HepG2 (cell line): Measurements from ENCODE around the gene CD101. TPM values are rescaled to one million over a fixed set of nuclear protein-coding genes. Genes with fewer than 3 reads are reported as not detected.

Experiments used
- BHLHE40 ChIP-seq: IDR thresholded peaks from 2 replicates; pipeline ENCODE4 v1.6.1; 2011; ENCODE audit warnings: low read length, improper control_type of control experiment
- BORCS8-MEF2B ChIP-seq: sonication (generic); formaldehyde crosslinking; IDR thresholded peaks from 2 replicates; pipeline ENCODE4 v1.8.0; 2022; ENCODE audit warnings: mild to moderate bottlenecking, missing genetic modification reagents
- CC2D1A ChIP-seq: sonication (generic); formaldehyde crosslinking; IDR thresholded peaks from 2 replicates; pipeline ENCODE4 v1.8.1; 2023; ENCODE audit warnings: mild to moderate bottlenecking, missing genetic modification reagents
- GATAD2A ChIP-seq: IDR thresholded peaks from 2 replicates; pipeline ENCODE4 v1.6.1; 2016
- KMT2B ChIP-seq: IDR thresholded peaks from 2 replicates; pipeline ENCODE4 v1.6.1; 2016; ENCODE audit warnings: missing genetic modification reagents, missing compliant biosample characterization
- NFE2L2 ChIP-seq: fragments of 150-350 bp; IDR thresholded peaks from 2 replicates; pipeline ENCODE4 v1.6.1; 2014; ENCODE audit warnings: low read length
- NONO ChIP-seq, 2 experiments: fragments of 450-650 bp in 1 of 2; sonication (generic) in 1 of 2; formaldehyde crosslinking in 1 of 2; IDR thresholded peaks in 1 of 2; conservative IDR thresholded peaks in 1 of 2; 2 replicates each; pipeline versions ENCODE4 v1.6.1 to v1.8.0; 2017 to 2022; ENCODE audit warnings: mild to moderate bottlenecking in 1 of 2, missing genetic modification reagents in 1 of 2, moderate library complexity in 1 of 2
- PRPF4 ChIP-seq: fragments of 200-400 bp; formaldehyde crosslinking; IDR thresholded peaks from 2 replicates; pipeline ENCODE4 v1.6.1; 2016; ENCODE audit warnings: low read length, low read depth; ENCODE audit not compliant: poor library complexity, severe bottlenecking
- REPIN1 ChIP-seq: sonication (generic); formaldehyde crosslinking; IDR thresholded peaks from 2 replicates; pipeline ENCODE4 v1.8.0; 2022; ENCODE audit warnings: missing genetic modification reagents, low read depth, mild to moderate bottlenecking, borderline replicate concordance
- SIN3B ChIP-seq: fragments of 150-350 bp; IDR thresholded peaks from 2 replicates; pipeline ENCODE4 v1.6.1; 2014; ENCODE audit warnings: low read length
- SP4 ChIP-seq: sonication (generic); formaldehyde crosslinking; IDR thresholded peaks from 2 replicates; pipeline ENCODE4 v1.8.1; 2023; ENCODE audit warnings: mild to moderate bottlenecking, missing genetic modification reagents
- SSRP1 ChIP-seq: IDR thresholded peaks from 2 replicates; pipeline ENCODE4 v1.6.1; 2016; ENCODE audit warnings: control low read depth
- TBL1XR1 ChIP-seq: fragments of 150-350 bp; IDR thresholded peaks from 2 replicates; pipeline ENCODE4 v1.6.1; 2014; ENCODE audit warnings: borderline replicate concordance, low read length; ENCODE audit not compliant: partially characterized antibody
- ZNF224 ChIP-seq: sonication (generic); formaldehyde crosslinking; IDR thresholded peaks from 2 replicates; pipeline ENCODE4 v1.5.0; 2020; ENCODE audit warnings: mild to moderate bottlenecking, missing genetic modification reagents
- ZNF253 ChIP-seq: sonication (generic); formaldehyde crosslinking; IDR thresholded peaks from 2 replicates; pipeline ENCODE4 v1.8.0; 2022; ENCODE audit warnings: mild to moderate bottlenecking, missing genetic modification reagents, borderline replicate concordance
- ZNF772 ChIP-seq: sonication (generic); formaldehyde crosslinking; IDR thresholded peaks from 2 replicates; pipeline ENCODE4 v1.5.0; 2020; ENCODE audit warnings: mild to moderate bottlenecking, missing genetic modification reagents
- polyA plus RNA-seq, 8 experiments: library from polyadenylated mRNA; depleted of rRNA in 3 of 8; stranded (reverse) in 7 of 8; unstranded in 1 of 8; fragments of >200 nt; fragmentation: Illumina TruSeq in 4 of 8; extraction: Trizol in 4 of 8; gene quantifications; 2 replicates each; pipeline versions ENCODE4 v1.2.1 to v1.2.3, GENCODE V29; 2011 to 2016; ENCODE audit warnings: low read depth in 4 of 8, missing spikeins in 1 of 8, mixed read lengths in 1 of 8; ENCODE audit not compliant: insufficient read depth in 1 of 8
- total RNA-seq, 5 experiments: library from RNA; depleted of rRNA; stranded (reverse); fragments of >200 nt; fragmentation: Illumina TruSeq; extraction: Trizol; gene quantifications; 2 replicates each; pipeline ENCODE4 v1.2.3, GENCODE V29; 2016; ENCODE audit warnings: low read depth in 1 of 5
- TF ChIP-seq, protein P1 (sequence below): sonication (generic); formaldehyde crosslinking; IDR thresholded peaks from 2 replicates; pipeline ENCODE4 v1.5.0; 2020; ENCODE audit warnings: mild to moderate bottlenecking, missing genetic modification reagents
- TF ChIP-seq, protein P2 (sequence below): sonication (generic); formaldehyde crosslinking; IDR thresholded peaks from 2 replicates; pipeline ENCODE4 v1.5.0; 2020; ENCODE audit warnings: mild to moderate bottlenecking, missing genetic modification reagents, borderline replicate concordance
- TF ChIP-seq, protein P3 (sequence below), 2 experiments: sonication (generic) in 1 of 2; formaldehyde crosslinking in 1 of 2; IDR thresholded peaks; 2 replicates each; pipeline versions ENCODE4 v1.4.0 to v1.6.1; 2018 to 2020; ENCODE audit warnings: missing genetic modification reagents in 2 of 2, borderline replicate concordance in 1 of 2, low read depth in 1 of 2, mild to moderate bottlenecking in 1 of 2, missing biosample characterization in 1 of 2
- TF ChIP-seq, protein P4 (sequence below): sonication (generic); formaldehyde crosslinking; IDR thresholded peaks from 2 replicates; pipeline ENCODE4 v1.8.0; 2022; ENCODE audit warnings: low read depth, missing genetic modification reagents

Gene CD101
- total and polyA plus RNA-seq, 2 of the 13 experiments (the other 11 are each of a cell fraction or from before 2014, with no cell fraction given) = 0.05 to 0.09 TPM

DNA sequence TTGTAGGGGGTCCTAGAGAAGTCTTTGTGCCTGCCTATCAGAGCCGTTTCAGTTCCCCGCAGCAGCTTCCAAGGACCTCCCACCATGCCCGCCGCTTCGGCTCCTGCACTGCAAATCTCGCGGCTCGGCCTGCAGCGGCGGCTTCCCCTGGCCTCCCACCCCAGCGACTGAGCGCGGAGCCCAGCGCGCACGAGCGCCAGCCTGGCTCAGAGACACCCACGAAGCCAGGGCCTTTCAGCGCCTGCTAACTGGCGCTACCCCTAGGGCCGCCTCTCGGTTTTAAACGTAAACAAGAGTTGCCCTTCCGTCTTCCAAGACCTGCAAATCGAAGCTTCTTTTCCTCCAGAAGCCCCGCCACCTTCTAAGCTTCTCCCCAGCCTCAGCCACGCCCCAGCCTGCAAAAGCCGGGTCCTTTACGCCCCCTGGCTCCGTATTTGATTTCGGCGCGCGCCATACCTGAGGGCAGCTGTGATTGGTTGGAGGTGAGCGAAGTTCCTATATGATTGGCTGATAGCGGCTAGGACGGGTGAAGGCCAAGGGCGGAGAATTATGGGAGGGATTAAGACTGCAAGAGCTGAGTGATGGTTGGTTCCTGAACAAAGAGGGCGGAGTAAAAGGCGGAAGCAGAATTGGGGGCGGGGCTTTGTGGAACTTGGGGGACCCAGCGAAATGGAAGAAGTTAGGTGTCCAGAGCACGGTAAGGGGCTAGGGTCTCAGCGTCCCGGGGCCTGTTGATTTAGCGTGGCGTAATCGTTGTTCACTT lies 58.3 kb downstream of the CD101 start, which contains the start of gene TTF2 (continued):
- peak; percentile 98 for TF ChIP-seq SP4 (CRISPR knock-in tag)
- no peak for TF ChIP-seq ZNF772 (CRISPR knock-in tag)
- TF ChIP-seq, protein P1, sequence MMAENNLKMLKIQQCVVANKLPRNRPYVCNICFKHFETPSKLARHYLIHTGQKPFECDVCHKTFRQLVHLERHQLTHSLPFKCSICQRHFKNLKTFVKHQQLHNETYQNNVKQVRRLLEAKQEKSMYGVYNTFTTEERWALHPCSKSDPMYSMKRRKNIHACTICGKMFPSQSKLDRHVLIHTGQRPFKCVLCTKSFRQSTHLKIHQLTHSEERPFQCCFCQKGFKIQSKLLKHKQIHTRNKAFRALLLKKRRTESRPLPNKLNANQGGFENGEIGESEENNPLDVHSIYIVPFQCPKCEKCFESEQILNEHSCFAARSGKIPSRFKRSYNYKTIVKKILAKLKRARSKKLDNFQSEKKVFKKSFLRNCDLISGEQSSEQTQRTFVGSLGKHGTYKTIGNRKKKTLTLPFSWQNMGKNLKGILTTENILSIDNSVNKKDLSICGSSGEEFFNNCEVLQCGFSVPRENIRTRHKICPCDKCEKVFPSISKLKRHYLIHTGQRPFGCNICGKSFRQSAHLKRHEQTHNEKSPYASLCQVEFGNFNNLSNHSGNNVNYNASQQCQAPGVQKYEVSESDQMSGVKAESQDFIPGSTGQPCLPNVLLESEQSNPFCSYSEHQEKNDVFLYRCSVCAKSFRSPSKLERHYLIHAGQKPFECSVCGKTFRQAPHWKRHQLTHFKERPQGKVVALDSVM (CRISPR knock-in tag) = no peak
- TF ChIP-seq PRPF4 = no peak
- TF ChIP-seq TBL1XR1 = no peak
- 0 out of 2 replicates have a peak, but pooled peaks have one; percentile 67 for TF ChIP-seq CC2D1A (CRISPR knock-in tag)
- no peak for TF ChIP-seq NONO (IDR thresholded peaks at IDR 0.05)
- TF ChIP-seq NONO (CRISPR knock-in tag; conservative IDR thresholded peaks at IDR 0.05) = no peak; the same call in 1 of the 2 replicates
- no peak for TF ChIP-seq BHLHE40
- TF ChIP-seq, protein P2, sequence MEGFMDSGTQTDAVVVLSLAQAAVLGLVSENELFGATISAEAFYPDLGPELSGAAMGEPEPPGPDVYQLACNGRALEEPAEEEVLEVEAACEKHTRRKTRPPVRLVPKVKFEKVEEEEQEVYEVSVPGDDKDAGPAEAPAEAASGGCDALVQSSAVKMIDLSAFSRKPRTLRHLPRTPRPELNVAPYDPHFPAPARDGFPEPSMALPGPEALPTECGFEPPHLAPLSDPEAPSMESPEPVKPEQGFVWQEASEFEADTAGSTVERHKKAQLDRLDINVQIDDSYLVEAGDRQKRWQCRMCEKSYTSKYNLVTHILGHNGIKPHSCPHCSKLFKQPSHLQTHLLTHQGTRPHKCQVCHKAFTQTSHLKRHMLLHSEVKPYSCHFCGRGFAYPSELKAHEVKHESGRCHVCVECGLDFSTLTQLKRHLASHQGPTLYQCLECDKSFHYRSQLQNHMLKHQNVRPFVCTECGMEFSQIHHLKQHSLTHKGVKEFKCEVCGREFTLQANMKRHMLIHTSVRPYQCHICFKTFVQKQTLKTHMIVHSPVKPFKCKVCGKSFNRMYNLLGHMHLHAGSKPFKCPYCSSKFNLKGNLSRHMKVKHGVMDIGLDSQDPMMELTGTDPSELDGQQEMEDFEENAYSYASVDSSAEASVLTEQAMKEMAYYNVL (CRISPR knock-in tag) = 0 out of 2 replicates have a peak, but pooled peaks have one; percentile 39
- peak; percentile 64; the same call in 1 of the 2 replicates for TF ChIP-seq ZNF253 (CRISPR knock-in tag)
- TF ChIP-seq BORCS8-MEF2B (CRISPR knock-in tag) = no peak
- TF ChIP-seq KMT2B (CRISPR knock-in tag) = peak; percentile 42; the same call in 1 of the 2 replicates
- TF ChIP-seq SIN3B = peak; percentile 94
- no peak for TF ChIP-seq SSRP1 (CRISPR knock-in tag)
- TF ChIP-seq ZNF224 (CRISPR knock-in tag) = no peak; the same call in 1 of the 2 replicates
- TF ChIP-seq, protein P3, sequence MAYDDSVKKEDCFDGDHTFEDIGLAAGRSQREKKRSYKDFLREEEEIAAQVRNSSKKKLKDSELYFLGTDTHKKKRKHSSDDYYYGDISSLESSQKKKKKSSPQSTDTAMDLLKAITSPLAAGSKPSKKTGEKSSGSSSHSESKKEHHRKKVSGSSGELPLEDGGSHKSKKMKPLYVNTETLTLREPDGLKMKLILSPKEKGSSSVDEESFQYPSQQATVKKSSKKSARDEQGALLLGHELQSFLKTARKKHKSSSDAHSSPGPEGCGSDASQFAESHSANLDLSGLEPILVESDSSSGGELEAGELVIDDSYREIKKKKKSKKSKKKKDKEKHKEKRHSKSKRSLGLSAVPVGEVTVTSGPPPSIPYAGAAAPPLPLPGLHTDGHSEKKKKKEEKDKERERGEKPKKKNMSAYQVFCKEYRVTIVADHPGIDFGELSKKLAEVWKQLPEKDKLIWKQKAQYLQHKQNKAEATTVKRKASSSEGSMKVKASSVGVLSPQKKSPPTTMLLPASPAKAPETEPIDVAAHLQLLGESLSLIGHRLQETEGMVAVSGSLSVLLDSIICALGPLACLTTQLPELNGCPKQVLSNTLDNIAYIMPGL (CRISPR knock-in tag; IDR thresholded peaks at IDR 0.05; ENCODE audit: borderline replicate concordance in 1 of 2, low read depth in 1 of 2) = peak in 1 of 2 experiments; percentile 42; a peak in 1 of 4 replicates
- no peak for TF ChIP-seq NFE2L2
- no peak for TF ChIP-seq REPIN1 (CRISPR knock-in tag)
- TF ChIP-seq, protein P4, sequence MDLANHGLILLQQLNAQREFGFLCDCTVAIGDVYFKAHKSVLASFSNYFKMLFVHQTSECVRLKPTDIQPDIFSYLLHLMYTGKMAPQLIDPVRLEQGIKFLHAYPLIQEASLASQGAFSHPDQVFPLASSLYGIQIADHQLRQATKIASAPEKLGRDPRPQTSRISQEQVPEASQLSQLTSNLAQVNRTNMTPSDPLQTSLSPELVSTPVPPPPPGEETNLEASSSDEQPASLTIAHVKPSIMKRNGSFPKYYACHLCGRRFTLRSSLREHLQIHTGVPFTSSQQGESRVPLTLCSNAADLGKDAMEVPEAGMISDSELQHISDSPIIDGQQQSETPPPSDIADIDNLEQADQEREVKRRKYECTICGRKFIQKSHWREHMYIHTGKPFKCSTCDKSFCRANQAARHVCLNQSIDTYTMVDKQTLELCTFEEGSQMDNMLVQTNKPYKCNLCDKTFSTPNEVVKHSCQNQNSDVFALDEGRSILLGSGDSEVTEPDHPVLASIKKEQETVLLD (CRISPR knock-in tag) = peak; percentile 48; the same call in 1 of the 2 replicates
- no peak for TF ChIP-seq GATAD2A (CRISPR knock-in tag)
